ENCODE results near the gene CAMKK2.

DNA sequence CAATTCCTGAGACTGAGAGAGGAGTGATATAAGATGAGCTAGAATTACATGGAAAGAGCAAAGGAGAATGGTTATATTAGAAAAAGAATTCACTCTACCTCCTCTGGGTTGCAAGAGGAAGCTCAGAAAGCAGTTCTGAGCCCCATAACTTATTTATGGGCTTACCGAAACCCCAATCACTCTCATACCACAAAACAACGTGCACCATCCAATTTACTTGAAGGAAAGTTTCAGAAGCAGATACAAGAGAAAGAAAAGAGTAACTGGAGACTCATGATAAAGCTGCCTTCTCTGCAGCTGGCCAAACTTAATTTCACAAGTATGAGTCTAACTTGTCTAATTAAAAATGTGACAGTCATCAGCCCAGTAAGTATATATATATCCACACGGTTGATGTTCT is 27.4 kb upstream of the CAMKK2 start:
- TF ChIP-seq, protein P1, sequence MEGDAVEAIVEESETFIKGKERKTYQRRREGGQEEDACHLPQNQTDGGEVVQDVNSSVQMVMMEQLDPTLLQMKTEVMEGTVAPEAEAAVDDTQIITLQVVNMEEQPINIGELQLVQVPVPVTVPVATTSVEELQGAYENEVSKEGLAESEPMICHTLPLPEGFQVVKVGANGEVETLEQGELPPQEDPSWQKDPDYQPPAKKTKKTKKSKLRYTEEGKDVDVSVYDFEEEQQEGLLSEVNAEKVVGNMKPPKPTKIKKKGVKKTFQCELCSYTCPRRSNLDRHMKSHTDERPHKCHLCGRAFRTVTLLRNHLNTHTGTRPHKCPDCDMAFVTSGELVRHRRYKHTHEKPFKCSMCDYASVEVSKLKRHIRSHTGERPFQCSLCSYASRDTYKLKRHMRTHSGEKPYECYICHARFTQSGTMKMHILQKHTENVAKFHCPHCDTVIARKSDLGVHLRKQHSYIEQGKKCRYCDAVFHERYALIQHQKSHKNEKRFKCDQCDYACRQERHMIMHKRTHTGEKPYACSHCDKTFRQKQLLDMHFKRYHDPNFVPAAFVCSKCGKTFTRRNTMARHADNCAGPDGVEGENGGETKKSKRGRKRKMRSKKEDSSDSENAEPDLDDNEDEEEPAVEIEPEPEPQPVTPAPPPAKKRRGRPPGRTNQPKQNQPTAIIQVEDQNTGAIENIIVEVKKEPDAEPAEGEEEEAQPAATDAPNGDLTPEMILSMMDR (IDR thresholded peaks at IDR 0.05), result no peak
- TF ChIP-seq POLR2A (IDR thresholded peaks at IDR 0.05), result no peak
